Neural progenitor cell (in vitro differentiated cells): Measurements from ENCODE around the gene KRT3. TPM values are rescaled to one million over a fixed set of nuclear protein-coding genes. Genes with fewer than 3 reads are reported as not detected.

Experiments used
- DNase-seq: peaks from one replicate; pipeline ENCODE4 v3.0.0-alpha.2; 2016; ENCODE audit warnings: low spot score
- H2AFZ ChIP-seq: fragments of 200-600 bp; sonication (generic); replicated peaks from 2 replicates; pipeline ENCODE4 v1.6.1; 2016; ENCODE audit warnings: antibody characterized with exemption
- H3F3A ChIP-seq: fragments of 200-600 bp; sonication (generic); 2 replicates; pipeline ENCODE4 v1.6.1; 2016; ENCODE audit warnings: antibody characterized with exemption, low read depth
- H3K27ac ChIP-seq: fragments of 200-600 bp; sonication (generic); 2 replicates; pipeline ENCODE4 v1.5.1; 2016; ENCODE audit warnings: mild to moderate bottlenecking
- H3K27me3 ChIP-seq: fragments of 200-600 bp; sonication (generic); 2 replicates; pipeline ENCODE4 v1.6.1; 2016; ENCODE audit warnings: mild to moderate bottlenecking, moderate library complexity
- H3K36me3 ChIP-seq: fragments of 200-600 bp; sonication (generic); 2 replicates; pipeline ENCODE4 v1.5.1; 2016
- H3K4me1 ChIP-seq: fragments of 200-600 bp; sonication (generic); 2 replicates; pipeline ENCODE4 v1.6.1; 2016; ENCODE audit warnings: mixed run types
- H3K4me2 ChIP-seq: fragments of 200-600 bp; sonication (generic); 2 replicates; pipeline ENCODE4 v1.6.1; 2016
- H3K4me3 ChIP-seq: fragments of 200-600 bp; sonication (generic); 2 replicates; pipeline ENCODE4 v1.5.1; 2016
- H3K79me2 ChIP-seq: fragments of 200-600 bp; sonication (generic); 2 replicates; pipeline ENCODE4 v1.6.1; 2016; ENCODE audit warnings: low read depth
- H3K9ac ChIP-seq: fragments of 200-600 bp; sonication (generic); 2 replicates; pipeline ENCODE4 v1.6.1; 2016
- H3K9me3 ChIP-seq: fragments of 200-600 bp; sonication (generic); 2 replicates; pipeline ENCODE4 v1.5.1; 2016; ENCODE audit warnings: low read depth
- H4K20me1 ChIP-seq: fragments of 200-600 bp; sonication (generic); 2 replicates; pipeline ENCODE4 v1.6.1; 2016; ENCODE audit warnings: low read depth
- H3K27ac Mint-ChIP-seq: 3 replicates; pipeline ENCODE4 v1.8.0; 2021; ENCODE audit warnings: mixed read lengths
- H3K27me3 Mint-ChIP-seq: 2 replicates; pipeline ENCODE4 v1.8.0; 2022; ENCODE audit warnings: low read depth, mild to moderate bottlenecking, inconsistent platforms, moderate library complexity, mixed read lengths; ENCODE audit not compliant: insufficient read depth
- H3K36me3 Mint-ChIP-seq: 3 replicates; pipeline ENCODE4 v1.8.0; 2021; ENCODE audit warnings: mixed read lengths
- H3K4me1 Mint-ChIP-seq: 3 replicates; pipeline ENCODE4 v1.8.0; 2021; ENCODE audit warnings: mixed read lengths
- H3K4me3 Mint-ChIP-seq: 3 replicates; pipeline ENCODE4 v1.8.0; 2021; ENCODE audit warnings: mild to moderate bottlenecking, moderate library complexity, mixed read lengths
- H3K9me3 Mint-ChIP-seq: 3 replicates; pipeline ENCODE4 v1.8.0; 2020; ENCODE audit warnings: mixed read lengths
- CTCF ChIP-seq: fragments of 200-600 bp; sonication (generic); IDR thresholded peaks from 2 replicates; pipeline ENCODE4 v1.5.1; 2017; ENCODE audit warnings: antibody characterized with exemption, mild to moderate bottlenecking
- EZH2 ChIP-seq: fragments of 200-600 bp; sonication (generic); IDR thresholded peaks from 2 replicates; pipeline ENCODE4 v1.6.1; 2017; ENCODE audit warnings: antibody characterized with exemption, mild to moderate bottlenecking, moderate library complexity
- EZH2phosphoT487 ChIP-seq: fragments of 200-600 bp; sonication (generic); IDR thresholded peaks from 2 replicates; pipeline ENCODE4 v1.6.1; 2017; ENCODE audit warnings: antibody characterized with exemption
- total RNA-seq: library from RNA; depleted of rRNA; stranded (reverse); fragments of >200 nt; gene quantifications from 2 replicates; pipeline ENCODE4 v1.2.3, GENCODE V29; 2015; ENCODE audit warnings: low replicate concordance

Gene KRT3
- total RNA-seq, 1 donor from 2014 or later = not detected

- Histone ChIP-seq H4K20me1 (no peaks in the 10 kb centered on the region), H3K4me2 (no peak overlapping the region), H3K27ac (no peak overlapping the region), H3K27me3 (no peaks in the 10 kb centered on the region), H3K9me3 (no peaks in the 10 kb centered on the region), H3K4me1 (peaks cover 5% of the 10 kb centered on the region), H3K9ac (no peak overlapping the region), H3K4me3 (no peak overlapping the region), H3F3A (no peaks in the 10 kb centered on the region), H3K79me2 (no peaks in the 10 kb centered on the region), H3K36me3 (no peaks in the 10 kb centered on the region), H2AFZ (no peak overlapping the region)
- no peaks in the 10 kb centered on the region for H3K4me1 Mint-ChIP-seq
- peaks cover 4% of the 10 kb centered on the region for H3K27me3 Mint-ChIP-seq
- no peak overlapping the region for H3K27ac Mint-ChIP-seq
- no peak for DNase-seq
- no peaks in the 10 kb centered on the region for H3K9me3 Mint-ChIP-seq
- H3K4me3 Mint-ChIP-seq = no peak overlapping the region
- no peaks in the 10 kb centered on the region for H3K36me3 Mint-ChIP-seq
- TF ChIP-seq EZH2 (no peak), CTCF (no peak), EZH2phosphoT487 (no peak)
These were observed 16.8 kb upstream of the KRT3 start for GRCh38 chr12:52812749-52813148.

- peaks cover 7% of the 10 kb centered on the region for H3K4me1 ChIP-seq
- Mint-ChIP-seq H3K36me3 (no peaks in the 10 kb centered on the region), H3K27me3 (peaks cover 6% of the 10 kb centered on the region), H3K9me3 (no peaks in the 10 kb centered on the region), H3K4me3 (no peak overlapping the region), H3K27ac (no peak overlapping the region), H3K4me1 (no peaks in the 10 kb centered on the region)
- H4K20me1 ChIP-seq = no peaks in the 10 kb centered on the region
- TF ChIP-seq EZH2phosphoT487 = no peak
- TF ChIP-seq EZH2 = no peak
- TF ChIP-seq CTCF = no peak
- no peak overlapping the region for H3K4me3 ChIP-seq
- no peaks in the 10 kb centered on the region for H3F3A ChIP-seq
- H3K9ac ChIP-seq = no peak overlapping the region
- no peak overlapping the region for H2AFZ ChIP-seq
- no peak overlapping the region for H3K27ac ChIP-seq
- DNase-seq = no peak
- no peaks in the 10 kb centered on the region for H3K79me2 ChIP-seq
- H3K36me3 ChIP-seq = no peaks in the 10 kb centered on the region
- H3K9me3 ChIP-seq = no peaks in the 10 kb centered on the region
- H3K4me2 ChIP-seq = no peak overlapping the region
- H3K27me3 ChIP-seq = no peaks in the 10 kb centered on the region
These were observed 16.1 kb upstream of the KRT3 start for GRCh38 chr12:52812073-52812400.

- Histone ChIP-seq H3K27me3 (no peaks in the 10 kb centered on the region), H3K9me3 (no peaks in the 10 kb centered on the region), H3K4me1 (peaks cover 9% of the 10 kb centered on the region), H3F3A (no peaks in the 10 kb centered on the region), H3K27ac (no peak overlapping the region), H2AFZ (no peak overlapping the region), H3K79me2 (no peaks in the 10 kb centered on the region), H4K20me1 (no peaks in the 10 kb centered on the region), H3K9ac (no peak overlapping the region), H3K4me3 (no peak overlapping the region), H3K36me3 (no peaks in the 10 kb centered on the region), H3K4me2 (no peak overlapping the region)
- Mint-ChIP-seq H3K36me3 (no peaks in the 10 kb centered on the region), H3K27ac (no peak overlapping the region), H3K4me1 (no peaks in the 10 kb centered on the region), H3K9me3 (no peaks in the 10 kb centered on the region), H3K4me3 (no peak overlapping the region), H3K27me3 (peaks cover 6% of the 10 kb centered on the region)
- DNase-seq = no peak
- TF ChIP-seq EZH2phosphoT487 = no peak
- TF ChIP-seq EZH2 = no peak
- TF ChIP-seq CTCF = no peak
These were observed 15.5 kb upstream of the KRT3 start for GRCh38 chr12:52811191-52812072.
